A549 (cell line): ENCODE measurements around the gene KLHL3.

Experiments
- BCL3 ChIP-seq: fragments of >200 bp; sonication (Bioruptor Twin); formaldehyde crosslinking; IDR thresholded peaks from 3 replicates; pipeline ENCODE4 v1.6.1; 2016
- CBX2 ChIP-seq: fragments of 200-600 bp; sonication (generic); IDR thresholded peaks from 2 replicates; pipeline ENCODE4 v1.6.1; 2016; ENCODE audit warnings: low read depth, mild to moderate bottlenecking, borderline replicate concordance
- CTCF ChIP-seq: fragments of >200 bp; sonication (Bioruptor Twin); formaldehyde crosslinking; IDR thresholded peaks from 3 replicates; pipeline ENCODE4 v1.5.1; 2016
- ELK1 ChIP-seq: fragments of 150-350 bp; IDR thresholded peaks from 2 replicates; pipeline ENCODE4 v1.6.1; 2014; ENCODE audit warnings: low read depth, mild to moderate bottlenecking, low read length
- EP300 ChIP-seq, 2 experiments: fragments of >200 bp; sonication (Bioruptor Twin); formaldehyde crosslinking; IDR thresholded peaks; 2 replicates in 1 of 2; 3 replicates in 1 of 2; pipeline ENCODE4 v1.6.1; 2016 to 2017
- ESRRA ChIP-seq: fragments of 150-350 bp; IDR thresholded peaks from 2 replicates; pipeline ENCODE4 v1.6.1; 2014; ENCODE audit warnings: mild to moderate bottlenecking, low read length, borderline replicate concordance
- HOXA7 ChIP-seq: fragments of 250-450 bp; sonication (Bioruptor Pico); IDR thresholded peaks from 2 replicates; pipeline ENCODE4 v1.5.0; 2020; ENCODE audit warnings: mild to moderate bottlenecking, moderate library complexity
- MAFK ChIP-seq: fragments of 450-650 bp; IDR thresholded peaks from 2 replicates; pipeline ENCODE4 v1.6.1; 2014; ENCODE audit not compliant: partially characterized antibody
- MYC ChIP-seq: IDR thresholded peaks from 2 replicates; pipeline ENCODE4 v1.6.1; 2012; ENCODE audit warnings: mild to moderate bottlenecking, inconsistent platforms, low read length, improper control_type of control experiment, borderline replicate concordance
- PBX3 ChIP-seq: IDR thresholded peaks from 2 replicates; pipeline ENCODE4 v1.6.1; 2012
- POLR2A ChIP-seq: IDR thresholded peaks from 2 replicates; pipeline ENCODE4 v1.6.1; 2012; ENCODE audit warnings: mild to moderate bottlenecking, low read length
- SREBF2 ChIP-seq: fragments of 450-650 bp; IDR thresholded peaks from 2 replicates; pipeline ENCODE4 v1.6.1; 2014; ENCODE audit warnings: mild to moderate bottlenecking, moderate library complexity
- USF2 ChIP-seq: fragments of 450-650 bp; IDR thresholded peaks from 2 replicates; pipeline ENCODE4 v1.6.1; 2014; ENCODE audit warnings: antibody characterized with exemption

GRCh38 chr5:137618476-137618875 lies 117.4 kb downstream of the KLHL3 start:
- TF ChIP-seq PBX3 (no peak), EP300 (IDR thresholded peaks at IDR 0.05) (no peak), POLR2A (no peak), CTCF (no peak), CBX2 (no peak), USF2 (no peak), BCL3 (no peak), ELK1 (no peak), HOXA7 (CRISPR knock-in tag) (no peak), MAFK (no peak), ESRRA (no peak), MYC (no peak), SREBF2 (no peak)
